GM21381 (cell line): ENCODE results near the gene ATXN7L1.

ENCODE experiments used
- ATAC-seq: cut with Tn5 transposase; IDR thresholded peaks from one replicate; pipeline ENCODE4 v1.9.1; 2021; ENCODE audit warnings: mild to moderate bottlenecking, moderate library complexity; ENCODE audit not compliant: unreplicated experiment

Gene ATXN7L1

GRCh38 chr7:105828141-105828540 is 48.3 kb downstream of the ATXN7L1 start:
- no peak for ATAC-seq

- no peak for ATAC-seq
Measured at GRCh38 chr7:105827151-105827875, 49.1 kb downstream of the ATXN7L1 start.

- ATAC-seq, result no peak
Measured at GRCh38 chr7:105826143-105826542, 50.3 kb downstream of the ATXN7L1 start.

GRCh38 chr7:105825371-105825770 is 51.0 kb downstream of the ATXN7L1 start:
- ATAC-seq, result no peak

GRCh38 chr7:105822806-105823205 is 53.6 kb downstream of the ATXN7L1 start:
- ATAC-seq, result no peak

GRCh38 chr7:105821527-105821926 is 54.9 kb downstream of the ATXN7L1 start:
- ATAC-seq, result no peak

GRCh38 chr7:105820363-105821066 is 55.9 kb downstream of the ATXN7L1 start:
- no peak for ATAC-seq

- no peak for ATAC-seq
Measured at GRCh38 chr7:105819559-105819958, 56.8 kb downstream of the ATXN7L1 start.

- no peak for ATAC-seq
Measured at GRCh38 chr7:105816954-105817615, 59.3 kb downstream of the ATXN7L1 start.

GRCh38 chr7:105816266-105816843 is 60.0 kb downstream of the ATXN7L1 start:
- ATAC-seq, result no peak

- ATAC-seq, result no peak
Measured at GRCh38 chr7:105815576-105815975, 60.8 kb downstream of the ATXN7L1 start.

- no peak for ATAC-seq
Measured at GRCh38 chr7:105814481-105814880, 61.9 kb downstream of the ATXN7L1 start.

GRCh38 chr7:105811189-105811847 is 65.1 kb downstream of the ATXN7L1 start:
- ATAC-seq, result no peak

GRCh38 chr7:105810556-105810955 is 65.8 kb downstream of the ATXN7L1 start:
- no peak for ATAC-seq

GRCh38 chr7:105808703-105809590 is 67.5 kb downstream of the ATXN7L1 start:
- peak; percentile 97 for ATAC-seq

GRCh38 chr7:105808209-105808608 is 68.2 kb downstream of the ATXN7L1 start:
- no peak for ATAC-seq

- no peak for ATAC-seq
Measured at GRCh38 chr7:105807448-105807762, 69.0 kb downstream of the ATXN7L1 start.

GRCh38 chr7:105806592-105807447 is 69.6 kb downstream of the ATXN7L1 start:
- ATAC-seq, result peak; percentile 31

- ATAC-seq, result no peak
Measured at GRCh38 chr7:105805447-105806019, 70.9 kb downstream of the ATXN7L1 start.
